NCI-H774 (cell line): Measurements from ENCODE around the gene SNRPA1.

Experiments used
- DNase-seq: peaks from one replicate; lab custom pipeline; 2025; lab: John Stamatoyannopoulos, UW

Gene SNRPA1

GRCh38 chr15:101242160-101242998 lies 52.7 kb downstream of the SNRPA1 start:
- no peak for DNase-seq

GRCh38 chr15:101240358-101240757 lies 54.7 kb downstream of the SNRPA1 start:
- no peak for DNase-seq

- no peak for DNase-seq
Measured at GRCh38 chr15:101239724-101240136, 55.3 kb downstream of the SNRPA1 start.

DNA sequence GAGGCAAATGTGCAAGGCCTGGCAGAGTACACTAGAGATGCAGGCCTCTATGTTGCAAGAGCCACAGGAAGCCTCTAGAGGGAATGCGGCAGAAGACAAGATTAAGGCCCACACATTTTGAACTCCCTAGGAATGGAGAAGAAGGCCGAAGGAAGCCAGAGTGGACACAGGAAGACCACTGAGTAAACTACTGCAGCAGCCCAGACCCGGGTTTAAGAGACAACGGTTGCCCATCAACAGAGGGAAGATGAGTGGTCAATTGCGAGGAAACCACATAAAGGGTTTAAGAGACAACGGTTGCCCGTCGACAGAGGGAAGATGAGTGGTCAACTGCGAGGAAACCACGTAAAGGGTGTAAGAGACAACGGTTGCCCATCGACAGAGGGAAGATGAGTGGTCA lies 57.8 kb downstream of the SNRPA1 start:
- no peak for DNase-seq

DNA sequence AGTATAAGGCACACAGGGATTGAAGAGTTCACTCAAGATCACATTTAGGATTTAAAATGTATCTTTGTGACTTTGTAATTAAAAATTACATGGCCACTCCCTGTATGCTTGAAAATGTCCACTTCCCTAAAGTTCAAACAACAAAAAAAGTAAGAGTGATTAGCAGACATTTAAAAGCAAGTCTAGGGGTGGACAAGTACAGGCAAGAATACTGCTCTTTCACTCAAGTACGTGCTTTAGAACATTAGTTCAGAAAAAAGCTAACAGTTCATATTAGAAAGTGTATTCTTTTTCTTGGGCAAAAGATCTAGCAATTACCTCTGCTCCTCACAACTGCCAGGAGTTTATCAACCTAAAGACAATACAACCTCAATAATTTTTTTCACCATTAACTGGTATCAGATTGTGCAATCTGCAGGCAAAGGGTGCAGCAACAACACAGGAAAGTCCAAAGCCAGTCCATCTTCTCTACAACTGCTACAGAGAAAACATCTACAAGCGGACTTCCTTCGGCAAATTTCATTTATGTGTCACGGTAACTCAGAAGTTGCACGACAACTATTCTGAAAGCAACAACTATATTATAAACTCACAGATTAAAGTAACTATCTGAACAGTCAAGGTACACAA lies 61.3 kb downstream of the SNRPA1 start:
- DNase-seq, result no peak

DNA sequence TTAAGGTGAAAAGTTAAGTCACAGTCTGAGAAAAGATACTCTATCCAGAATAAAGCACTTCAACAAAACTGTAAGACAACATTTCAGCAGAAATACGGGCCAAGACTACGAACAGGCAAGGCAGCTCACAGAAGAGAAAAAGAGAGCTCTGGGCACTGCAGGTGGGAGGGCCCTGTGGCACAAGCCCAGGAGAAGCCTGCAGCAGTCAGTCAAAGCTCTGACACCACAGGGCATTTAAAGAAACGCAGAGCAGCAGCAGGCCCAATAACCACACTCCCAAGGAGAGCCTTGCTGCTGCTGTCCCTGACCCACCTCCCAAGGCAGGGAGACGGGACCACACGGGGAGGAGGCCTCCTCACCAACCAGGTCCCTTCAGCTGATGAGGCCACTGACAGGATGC lies 62.4 kb downstream of the SNRPA1 start:
- DNase-seq, result no peak
